ENCODE measurements around the gene DNAJC5. TPM values are rescaled to one million over a fixed set of nuclear protein-coding genes. Genes with fewer than 3 reads are reported as not detected.

Gene DNAJC5
- total RNA-seq, 4 donors from 2014 or later = 38.4 to 87.4 (median 75.1) TPM

- WGBS, 2 donors = 80 to 81% methylated on average over 25 to 27 of the region's 29 CpGs
- H3K27ac ChIP-seq = peak overlapping the region in 2 of 3 donors; percentile 25 to 35
- intact Hi-C loops (cut with DNase I) = no loop called here
- TF ChIP-seq POLR2A (IDR thresholded peaks at IDR 0.05) (no peak), CTCF (IDR thresholded peaks at IDR 0.05) (no peak)
- H3K9me3 ChIP-seq = no peaks in the 10 kb centered on the region
- H3K4me3 ChIP-seq (replicated peaks in 1 of 3) = no peak overlapping the region
- peaks cover 12 to 22% of the 10 kb centered on the region in 2 donors for H3K4me1 ChIP-seq
- no peaks in the 10 kb centered on the region for H3K27me3 ChIP-seq
- H3K36me3 ChIP-seq = peaks cover 19 to 42% of the 10 kb centered on the region in 2 donors
- peak; percentile 48 to 55 for DNase-seq
Observed at GRCh38 chr20:63891061-63892002, 3.6 kb upstream of the DNAJC5 start.

GRCh38 chr20:63892402-63892801 lies 2.5 kb upstream of the DNAJC5 start:
- Histone ChIP-seq H3K4me3 (replicated peaks in 1 of 3) (no peak overlapping the region), H3K4me1 (peaks cover 22 to 32% of the 10 kb centered on the region in 2 donors), H3K9me3 (no peaks in the 10 kb centered on the region), H3K27me3 (no peaks in the 10 kb centered on the region), H3K36me3 (peaks cover 16 to 34% of the 10 kb centered on the region in 2 donors), H3K27ac (no peak overlapping the region)
- DNase-seq = no peak
- no peak for TF ChIP-seq POLR2A (IDR thresholded peaks at IDR 0.05)
- TF ChIP-seq CTCF (IDR thresholded peaks at IDR 0.05) = no peak
- intact Hi-C loops (cut with DNase I) = no loop called here
- WGBS, 2 donors = 80 to 87% methylated on average over 6 to 7 of the region's 7 CpGs

DNA sequence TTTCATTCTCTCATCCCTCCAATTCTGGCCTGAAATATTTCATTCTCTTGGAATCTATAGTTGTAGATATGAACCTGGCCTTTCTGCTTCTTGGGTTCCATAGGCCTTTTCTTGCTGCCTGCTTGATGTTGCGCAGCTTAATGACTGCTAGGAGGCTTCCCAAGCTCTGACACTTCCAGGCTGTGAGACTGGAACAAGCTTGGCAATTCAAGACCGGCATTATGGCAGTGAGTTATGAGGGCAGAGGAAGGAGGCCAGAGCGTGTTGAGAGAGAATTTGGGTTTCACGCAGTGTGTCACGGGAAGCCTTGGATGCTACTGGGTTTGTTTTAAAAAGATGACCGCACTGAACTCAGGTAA lies 948 bp upstream of the DNAJC5 start:
- WGBS, 2 donors = 31 to 38% methylated on average over 6 of the region's 6 CpGs
- peak overlapping the region in 2 of 3 donors; percentile 31 to 35 for H3K27ac ChIP-seq
- peaks cover 36 to 37% of the 10 kb centered on the region in 2 donors for H3K4me1 ChIP-seq
- intact Hi-C loops (cut with DNase I) = no loop called here
- DNase-seq = no peak
- no peaks in the 10 kb centered on the region for H3K9me3 ChIP-seq
- no peak for TF ChIP-seq POLR2A (IDR thresholded peaks at IDR 0.05)
- peaks cover 9 to 26% of the 10 kb centered on the region in 2 donors for H3K36me3 ChIP-seq
- H3K27me3 ChIP-seq = no peaks in the 10 kb centered on the region
- peak overlapping the region in 1 of 3 donors; percentile 44 for H3K4me3 ChIP-seq (replicated peaks in 1 of 3)

- DNase-seq = no peak
- Histone ChIP-seq H3K36me3 (peaks cover 0 to 12% of the 10 kb centered on the region in 2 donors), H3K27ac (peak overlapping the region; percentile 68 to 76 (median 72)), H3K4me1 (peaks cover 35 to 43% of the 10 kb centered on the region in 2 donors), H3K4me3 (replicated peaks in 1 of 3) (peak overlapping the region in 2 of 3 donors; percentile 53 to 69), H3K9me3 (no peaks in the 10 kb centered on the region), H3K27me3 (no peaks in the 10 kb centered on the region)
- WGBS, 2 donors = 0 to 1% methylated on average over 10 to 12 of the region's 87 CpGs
- intact Hi-C loops (cut with DNase I) = no loop called here
- no peak for TF ChIP-seq POLR2A (IDR thresholded peaks at IDR 0.05)
- no peak for TF ChIP-seq CTCF (IDR thresholded peaks at IDR 0.05)
Observed at GRCh38 chr20:63895202-63895951, 451 bp downstream of the DNAJC5 start.

DNA sequence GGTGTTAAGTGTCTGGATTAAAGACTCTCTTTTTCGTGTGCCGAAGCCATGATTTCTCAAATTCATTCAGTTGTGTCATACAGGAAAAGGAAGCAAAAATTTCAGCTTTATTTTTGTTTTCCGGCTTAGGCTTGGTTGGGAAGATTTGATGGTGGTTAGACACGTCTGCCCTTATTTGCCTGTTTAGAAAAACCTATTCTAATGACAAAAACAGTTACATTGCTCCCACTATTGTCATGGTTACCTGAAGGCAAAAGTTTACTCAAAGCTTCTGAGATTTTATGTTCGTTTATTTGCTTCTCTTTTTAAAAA lies 982 bp downstream of the DNAJC5 start:
- intact Hi-C loops (cut with DNase I) = no loop called here
- H3K27ac ChIP-seq = peak overlapping the region; percentile 68 to 76 (median 72)
- TF ChIP-seq CTCF (IDR thresholded peaks at IDR 0.05) = no peak
- TF ChIP-seq POLR2A (IDR thresholded peaks at IDR 0.05) = no peak
- peak overlapping the region in 2 of 3 donors; percentile 53 to 69 for H3K4me3 ChIP-seq (replicated peaks in 1 of 3)
- H3K36me3 ChIP-seq = peaks cover 0 to 7% of the 10 kb centered on the region in 2 donors
- DNase-seq = no peak
- H3K27me3 ChIP-seq = no peaks in the 10 kb centered on the region
- H3K4me1 ChIP-seq = peaks cover 35 to 48% of the 10 kb centered on the region in 2 donors
- no peaks in the 10 kb centered on the region for H3K9me3 ChIP-seq
- 1% methylated on average over 5 of the region's 5 CpGs for WGBS, 2 donors

All from thyroid gland (tissue), 4 donors.